Activated CD4-positive, CD25-positive, alpha-beta regulatory T cell treated with anti-CD3 and anti-CD28 coated beads, Interleukin-2, amount 50 U/mL, for 16 hours (primary cell): Measurements from ENCODE around the gene CRISPLD2.

Experiments used
- DNase-seq: peaks from one replicate; pipeline ENCODE4 v3.0.0-alpha.2; 2020; ENCODE audit warnings: low read depth, low spot score

The CRISPLD2 gene

GRCh38 chr16:84911486-84912216 lies 91.9 kb downstream of the CRISPLD2 start:
- DNase-seq = no peak

GRCh38 chr16:84913315-84913714 lies 93.5 kb downstream of the CRISPLD2 start:
- no peak for DNase-seq

GRCh38 chr16:84914273-84914672 lies 94.5 kb downstream of the CRISPLD2 start:
- no peak for DNase-seq

GRCh38 chr16:84916178-84916577 lies 96.4 kb downstream of the CRISPLD2 start:
- no peak for DNase-seq

- DNase-seq = no peak
Observed at GRCh38 chr16:84916850-84917249, 97.1 kb downstream of the CRISPLD2 start.

- no peak for DNase-seq
Observed at GRCh38 chr16:84917492-84917891, 97.7 kb downstream of the CRISPLD2 start.

- no peak for DNase-seq
Observed at GRCh38 chr16:84918006-84918909, 98.5 kb downstream of the CRISPLD2 start.

- DNase-seq = no peak
Observed at GRCh38 chr16:84919269-84919668, 99.5 kb downstream of the CRISPLD2 start.

- DNase-seq = no peak
Observed at GRCh38 chr16:84919708-84920107, 99.9 kb downstream of the CRISPLD2 start.

GRCh38 chr16:84920333-84920732 lies 100.5 kb downstream of the CRISPLD2 start:
- no peak for DNase-seq

- no peak for DNase-seq
Observed at GRCh38 chr16:84922351-84923120, 102.8 kb downstream of the CRISPLD2 start.

GRCh38 chr16:84924331-84925091 lies 104.7 kb downstream of the CRISPLD2 start:
- DNase-seq = no peak

GRCh38 chr16:84925092-84925772 lies 105.4 kb downstream of the CRISPLD2 start:
- peak; percentile 47 for DNase-seq

- DNase-seq = no peak
Observed at GRCh38 chr16:84925773-84926372, 106.1 kb downstream of the CRISPLD2 start.

- no peak for DNase-seq
Observed at GRCh38 chr16:84926462-84926861, 106.7 kb downstream of the CRISPLD2 start.

GRCh38 chr16:84927621-84928591 lies 108.1 kb downstream of the CRISPLD2 start:
- no peak for DNase-seq

GRCh38 chr16:84928679-84929420 lies 109.1 kb downstream of the CRISPLD2 start:
- no peak for DNase-seq
